Lower lobe of right lung (tissue), 2 donors: Measurements from ENCODE around the gene KCTD19. TPM values are rescaled to one million over a fixed set of nuclear protein-coding genes. Genes with fewer than 3 reads are reported as not detected.

Experiments
- ATAC-seq, 2 donors: fragments of 200-7000 bp; cut with Tn5 transposase; one replicate each; pipeline ENCODE4 v1.9.1; 2020 to 2022; ENCODE audit warnings: mild to moderate bottlenecking in 2 of 2, moderate library complexity in 2 of 2
- DNase-seq: peaks from one replicate; pipeline ENCODE4 v3.0.0-alpha.2; 2020
- H3K27ac ChIP-seq: fragments of 200-600 bp; one replicate; pipeline ENCODE4 v1.8.0; 2022
- H3K27me3 ChIP-seq: fragments of 200-600 bp; one replicate; pipeline ENCODE4 v1.8.0; 2022; ENCODE audit warnings: low read depth
- H3K36me3 ChIP-seq: fragments of 200-600 bp; one replicate; pipeline ENCODE4 v1.8.0; 2022; ENCODE audit warnings: mild to moderate bottlenecking
- H3K4me1 ChIP-seq: fragments of 200-600 bp; one replicate; pipeline ENCODE4 v1.8.0; 2022
- H3K4me3 ChIP-seq: fragments of 200-600 bp; one replicate; pipeline ENCODE4 v1.8.0; 2022; ENCODE audit warnings: mild to moderate bottlenecking
- H3K9me3 ChIP-seq: fragments of 200-600 bp; one replicate; pipeline ENCODE4 v1.8.0; 2022
- intact Hi-C: fragments of 100-400 bp; cut with DNase I; formaldehyde crosslinking; loops from one replicate; pipeline ENCODE4 v1.11.0; 2022
- total RNA-seq: library from RNA; stranded (reverse); fragmentation: NEBNext Ultra II Directional; extraction: Animal tissue kit (Norgen Biotek cat#: 25700); gene quantifications from one replicate; pipeline ENCODE4 v1.2.1, GENCODE V29; 2021
- TF ChIP-seq, protein P1 (sequence below): fragments of 200-600 bp; IDR thresholded peaks from one replicate; pipeline ENCODE4 v1.8.0; 2022; ENCODE audit warnings: antibody characterized with exemption, mild to moderate bottlenecking
- donor health status: DM: no; HTN: yes; CAD: no; lungs with severe emphysema.

The KCTD19 gene
- total RNA-seq, 1 donor from 2014 or later = 0.74 TPM

DNA sequence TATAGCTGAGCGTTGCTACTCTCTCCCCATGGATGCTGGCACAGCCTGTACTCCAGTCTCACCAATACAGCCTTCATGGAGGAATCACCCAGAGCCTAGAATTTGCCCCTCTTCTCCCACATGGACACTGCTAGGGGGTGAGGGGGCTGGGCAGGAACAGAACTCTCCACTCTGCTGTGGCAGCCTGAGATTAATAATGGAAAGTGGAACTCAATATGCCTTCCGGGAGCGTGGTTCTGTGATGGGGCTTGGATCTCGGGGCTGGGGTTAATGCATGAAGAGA lies 76.6 kb downstream of the KCTD19 start:
- intact Hi-C loops = no loop called here

DNA sequence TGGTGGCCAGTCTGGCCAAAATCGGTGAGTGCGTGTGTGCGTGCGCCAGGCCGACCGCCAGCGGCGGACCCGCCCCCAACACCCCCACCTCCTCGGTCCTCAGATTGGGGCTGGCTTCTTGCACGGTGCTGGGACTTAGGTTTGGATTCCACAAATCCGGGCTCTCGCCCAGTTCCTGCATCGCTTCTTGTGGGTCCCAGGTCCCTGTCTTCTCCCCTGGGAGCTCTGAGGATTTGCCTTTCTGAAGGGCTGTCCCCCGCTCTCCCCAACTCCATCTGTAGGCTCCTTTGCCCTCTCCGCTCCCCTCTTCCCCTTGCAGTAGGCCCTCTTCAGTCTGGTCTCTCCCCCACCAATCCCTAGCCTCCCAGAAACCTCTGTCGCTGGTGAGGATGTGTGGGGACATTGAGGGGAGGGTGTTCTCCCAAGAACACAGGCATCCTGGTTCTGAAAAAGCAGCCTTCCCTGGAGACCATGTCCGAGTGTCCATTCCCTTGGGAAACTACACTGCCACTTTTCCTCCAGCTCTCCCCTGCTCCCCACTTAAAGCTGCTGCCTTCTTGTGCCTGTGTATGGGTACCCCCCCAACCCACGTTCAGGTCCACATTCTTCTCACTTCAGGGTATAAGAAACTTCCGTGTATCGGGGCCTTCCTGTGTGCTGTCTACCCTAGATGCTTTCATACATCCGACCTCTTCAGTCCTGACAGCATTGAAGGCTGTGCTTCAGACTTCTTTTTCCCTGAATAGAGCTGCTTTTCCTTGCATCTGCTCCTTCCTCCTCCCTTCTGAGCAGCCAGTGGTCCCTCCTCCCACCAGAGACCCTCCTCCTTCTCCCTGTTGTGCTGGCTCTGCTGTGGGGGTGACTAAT lies 77.1 kb downstream of the KCTD19 start:
- H3K4me3 ChIP-seq = peak overlapping the region; percentile 99

More for the DNA sequence above, 76.6 kb downstream of the KCTD19 start:
- Histone ChIP-seq H3K4me1 (peaks cover 33% of the 10 kb centered on the region), H3K9me3 (no peaks in the 10 kb centered on the region), H3K27me3 (peaks cover 11% of the 10 kb centered on the region), H3K27ac (no peak overlapping the region), H3K4me3 (no peak overlapping the region), H3K36me3 (no peaks in the 10 kb centered on the region)
- no peak for ATAC-seq
- TF ChIP-seq, protein P1, sequence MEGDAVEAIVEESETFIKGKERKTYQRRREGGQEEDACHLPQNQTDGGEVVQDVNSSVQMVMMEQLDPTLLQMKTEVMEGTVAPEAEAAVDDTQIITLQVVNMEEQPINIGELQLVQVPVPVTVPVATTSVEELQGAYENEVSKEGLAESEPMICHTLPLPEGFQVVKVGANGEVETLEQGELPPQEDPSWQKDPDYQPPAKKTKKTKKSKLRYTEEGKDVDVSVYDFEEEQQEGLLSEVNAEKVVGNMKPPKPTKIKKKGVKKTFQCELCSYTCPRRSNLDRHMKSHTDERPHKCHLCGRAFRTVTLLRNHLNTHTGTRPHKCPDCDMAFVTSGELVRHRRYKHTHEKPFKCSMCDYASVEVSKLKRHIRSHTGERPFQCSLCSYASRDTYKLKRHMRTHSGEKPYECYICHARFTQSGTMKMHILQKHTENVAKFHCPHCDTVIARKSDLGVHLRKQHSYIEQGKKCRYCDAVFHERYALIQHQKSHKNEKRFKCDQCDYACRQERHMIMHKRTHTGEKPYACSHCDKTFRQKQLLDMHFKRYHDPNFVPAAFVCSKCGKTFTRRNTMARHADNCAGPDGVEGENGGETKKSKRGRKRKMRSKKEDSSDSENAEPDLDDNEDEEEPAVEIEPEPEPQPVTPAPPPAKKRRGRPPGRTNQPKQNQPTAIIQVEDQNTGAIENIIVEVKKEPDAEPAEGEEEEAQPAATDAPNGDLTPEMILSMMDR = no peak
- peak; percentile 25 for DNase-seq

DNA sequence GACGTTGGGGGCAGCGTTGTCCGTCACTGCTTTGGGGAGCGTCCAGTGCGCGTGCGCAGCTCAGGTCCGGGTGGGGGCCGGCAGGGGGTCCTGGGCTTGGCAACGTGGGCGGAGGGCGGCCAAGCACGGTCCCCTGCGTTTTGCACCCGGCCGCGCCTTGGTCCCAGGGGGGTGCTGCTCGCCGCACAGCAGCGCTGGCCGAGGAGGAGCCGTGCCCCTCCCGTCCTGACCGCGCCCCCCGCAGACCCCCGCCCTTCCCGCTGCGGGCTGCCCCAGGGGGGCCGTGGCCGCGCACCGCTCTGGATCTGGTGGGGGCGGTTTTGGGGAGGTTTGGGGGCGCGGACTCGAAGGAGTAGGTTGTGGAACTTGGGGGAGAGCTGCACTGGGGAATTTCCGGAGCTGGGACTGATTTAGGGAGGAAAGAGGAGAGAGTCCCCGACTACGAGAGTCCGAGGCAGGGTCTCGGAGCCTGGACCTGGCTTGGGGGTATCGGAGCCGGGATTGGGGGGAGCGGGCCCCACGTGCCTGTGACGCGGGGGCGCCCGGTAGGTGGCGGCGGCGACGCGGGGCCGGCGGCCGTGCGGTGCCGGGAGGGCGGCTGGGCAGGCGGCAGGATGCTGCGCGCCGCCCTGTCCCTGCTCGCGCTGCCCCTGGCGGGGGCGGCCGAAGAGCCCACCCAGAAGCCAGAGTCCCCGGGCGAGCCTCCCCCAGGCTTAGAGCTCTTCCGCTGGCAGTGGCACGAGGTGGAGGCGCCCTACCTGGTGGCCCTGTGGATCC lies 78.0 kb downstream of the KCTD19 start, which contains the start of gene SLC9A5:
SLC9A5 (plus strand) TSS at position 579 of the 777 bp plus-strand sequence; CDS start at position 615, 36 bp downstream.
- TF ChIP-seq, protein P1 = no peak
- Histone ChIP-seq H3K27ac (peak within 1 kb of the TSS; percentile 93), H3K9me3 (no peaks in the 10 kb centered on the region), H3K4me1 (peaks cover 46% of the 10 kb centered on the region), H3K27me3 (peaks cover 11% of the 10 kb centered on the region), H3K36me3 (no peaks in the 10 kb centered on the region), H3K4me3 (peak within 1 kb of the TSS; percentile 99)
- intact Hi-C loops = no loop called here
- DNase-seq = peak; percentile 54
- no peak for ATAC-seq

More for the DNA sequence above, 77.1 kb downstream of the KCTD19 start:
- H3K9me3 ChIP-seq = no peaks in the 10 kb centered on the region
- peak; percentile 5 for DNase-seq
- no peak overlapping the region for H3K27ac ChIP-seq
- no peak for ATAC-seq
- intact Hi-C loops = no loop called here
- peaks cover 11% of the 10 kb centered on the region for H3K27me3 ChIP-seq
- H3K4me1 ChIP-seq = peaks cover 38% of the 10 kb centered on the region
- TF ChIP-seq, protein P1 = no peak
- H3K36me3 ChIP-seq = no peaks in the 10 kb centered on the region

DNA sequence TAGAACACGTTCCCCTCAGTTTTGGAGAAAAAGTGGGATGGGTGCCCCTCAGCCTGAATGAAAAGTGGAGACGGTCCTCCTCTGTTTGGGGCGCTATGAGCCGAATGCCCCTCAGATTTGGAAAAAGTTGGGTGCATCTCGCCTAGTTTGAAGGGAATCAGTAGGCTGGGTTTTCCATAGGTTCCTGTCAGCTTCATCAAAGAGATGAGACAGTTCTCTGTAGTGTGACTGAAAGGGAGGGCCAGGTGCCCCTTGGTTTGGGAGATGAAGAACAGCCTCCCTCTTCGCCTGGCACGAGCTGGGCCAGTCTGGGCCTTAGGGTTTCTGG lies 78.5 kb downstream of the KCTD19 start:
- ATAC-seq = no peak
- Histone ChIP-seq H3K4me1 (peaks cover 52% of the 10 kb centered on the region), H3K27me3 (peaks cover 11% of the 10 kb centered on the region), H3K4me3 (peak overlapping the region; percentile 99), H3K9me3 (no peaks in the 10 kb centered on the region), H3K36me3 (no peaks in the 10 kb centered on the region), H3K27ac (no peak overlapping the region)
- TF ChIP-seq, protein P1 = no peak
- intact Hi-C loops = no loop called here
- no peak for DNase-seq

DNA sequence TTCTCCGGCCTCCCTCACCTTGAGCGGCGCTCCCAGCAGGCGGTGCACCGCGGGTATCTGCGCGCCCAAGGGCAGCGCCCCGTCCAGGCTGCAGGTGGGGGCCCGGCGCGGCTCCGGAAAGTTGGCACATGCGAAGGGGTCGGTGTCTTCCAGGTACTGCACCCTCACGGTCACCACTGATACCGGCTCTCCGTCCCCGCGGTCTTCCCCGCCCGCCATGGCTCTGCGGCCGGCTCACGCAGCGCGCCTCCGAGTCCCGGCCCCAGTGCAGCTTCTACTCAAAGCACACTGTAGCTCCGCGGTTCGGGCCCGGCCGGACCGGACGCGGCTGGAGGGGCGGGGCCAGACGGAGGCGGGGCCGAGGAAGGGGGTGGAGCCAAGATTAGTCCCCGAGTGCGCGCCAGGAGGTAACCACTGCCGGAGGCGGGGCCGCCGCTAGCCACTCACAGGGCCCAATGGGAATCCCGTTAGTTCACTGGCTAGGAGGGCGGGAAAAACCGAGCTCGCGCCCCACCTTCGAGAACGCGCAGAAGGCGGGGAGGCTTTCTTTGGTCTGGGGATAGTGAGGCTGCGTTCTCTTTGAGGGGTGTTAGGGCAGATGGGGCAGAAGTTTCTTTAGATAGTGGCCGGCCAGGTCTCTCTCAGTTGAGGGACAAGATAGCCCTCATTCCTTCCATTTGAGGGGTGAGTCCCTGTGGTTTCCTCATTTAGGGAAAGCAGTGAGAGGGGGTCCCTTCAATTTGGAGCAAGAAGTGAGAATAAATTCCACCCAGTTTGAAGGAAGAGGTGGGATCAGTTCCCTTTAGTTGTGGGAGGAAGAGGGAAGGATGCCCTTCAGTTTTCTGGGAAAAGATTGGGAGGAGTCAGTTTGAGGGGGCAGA lies 79.1 kb downstream of the KCTD19 start, which contains the start of gene FHOD1:
FHOD1 (minus strand) TSS at position 290 of the 881 bp plus-strand sequence; CDS start at position 219, 71 bp downstream.
- intact Hi-C loops = no loop called here
- TF ChIP-seq, protein P1 = no peak
- H3K27ac ChIP-seq = peak within 1 kb of the TSS; percentile 93
- no peaks in the 10 kb centered on the region for H3K36me3 ChIP-seq
- peaks cover 58% of the 10 kb centered on the region for H3K4me1 ChIP-seq
- H3K27me3 ChIP-seq = peaks cover 11% of the 10 kb centered on the region
- peak; percentile 90 to 93 for ATAC-seq
- peak; percentile 99 for DNase-seq
- peak within 1 kb of the TSS; percentile 99 for H3K4me3 ChIP-seq
- H3K9me3 ChIP-seq = no peaks in the 10 kb centered on the region
